HepG2 (cell line): ENCODE results near the gene SETD2. TPM values are rescaled to one million over a fixed set of nuclear protein-coding genes. Genes with fewer than 3 reads are reported as not detected.

Experiments
- ATAC-seq: fragments of 200-7000 bp; cut with Tn5 transposase; 3 replicates; pipeline ENCODE4 v1.9.1; 2020; ENCODE audit warnings: mild to moderate bottlenecking, moderate library complexity
- BruUV-seq: library from RNA; stranded (reverse); fragments of 400-500 nt; replicated peaks from 2 replicates; lab custom pipeline; 2021; lab: Mats Ljungman, UMichigan
- CTCF ChIA-PET: fragments of 300-600 bp; formaldehyde crosslinking; extraction: SDS; loops from one replicate; lab custom pipeline; 2021; ENCODE audit warnings: low total read pairs, inconsistent platforms, low intra/inter-chr PET ratio; lab: Yijun Ruan, JAX
- POLR2A ChIA-PET: fragments of 350-600 bp; sonication (Branson Sonifier 250); formaldehyde crosslinking; loops from one replicate; lab custom pipeline; 2020; ENCODE audit warnings: antibody characterized with exemption, inconsistent platforms; lab: Yijun Ruan, JAX
- DNase-seq: peaks from one replicate; pipeline ENCODE4 v3.0.0-alpha.2; 2015; ENCODE audit warnings: low spot score
- FAIRE-seq: peaks from 3 replicates; lab custom pipeline; 2011; peaks lifted over from hg19 to GRCh38; lab: Jason Lieb, UNC
- H2AFZ ChIP-seq: one replicate; pipeline ENCODE4 v1.6.1; 2011; ENCODE audit warnings: low read length, inconsistent platforms
- H3K27ac ChIP-seq: fragments of 300-600 bp; 3 replicates; pipeline ENCODE4 v1.8.0; 2011; ENCODE audit warnings: mixed run types, mild to moderate bottlenecking, mixed read lengths, low read length, inconsistent platforms; ENCODE audit not compliant: insufficient read depth; ENCODE audit errors: extremely low read length
- H3K27me3 ChIP-seq, 2 experiments: fragments of 200-600 bp in 1 of 2; 2 replicates in 1 of 2; 3 replicates in 1 of 2; pipeline versions ENCODE4 v1.6.0 to v1.8.0; 2011; ENCODE audit warnings: low read length in 2 of 2, mild to moderate bottlenecking in 2 of 2, moderate library complexity in 2 of 2, inconsistent platforms in 1 of 2; ENCODE audit not compliant: insufficient read depth in 2 of 2, control insufficient read depth in 1 of 2
- H3K36me3 ChIP-seq, 2 experiments: fragments of 200-600 bp in 1 of 2; replicated peaks in 1 of 2; 2 replicates in 1 of 2; 3 replicates in 1 of 2; pipeline versions ENCODE4 v1.5.1 to v1.8.0; 2011; ENCODE audit warnings: low read length in 2 of 2, inconsistent platforms in 1 of 2; ENCODE audit not compliant: insufficient read depth in 2 of 2, control insufficient read depth in 1 of 2
- H3K4me1 ChIP-seq: 2 replicates; pipeline ENCODE4 v1.5.1; 2012; ENCODE audit warnings: low read length, inconsistent platforms; ENCODE audit not compliant: insufficient read depth
- H3K4me2 ChIP-seq: 2 replicates; pipeline ENCODE4 v1.6.0; 2011; ENCODE audit warnings: low read depth, low read length, inconsistent platforms
- H3K4me3 ChIP-seq, 3 experiments: fragments of 200-600 bp in 1 of 3; sonication (generic), shearing (Covaris generic) in 1 of 3; replicated peaks in 1 of 3; 2 replicates each; pipeline ENCODE4 v1.5.1; 2011 to 2016; ENCODE audit warnings: low read length in 3 of 3, inconsistent platforms in 2 of 3, low read depth in 2 of 3, mild to moderate bottlenecking in 2 of 3, control low read depth in 1 of 3, mixed read lengths in 1 of 3; ENCODE audit not compliant: insufficient read depth in 1 of 3
- H3K79me2 ChIP-seq: one replicate; pipeline ENCODE4 v1.6.1; 2011; ENCODE audit warnings: low read length, inconsistent platforms; ENCODE audit not compliant: insufficient read depth
- H3K9ac ChIP-seq: 2 replicates; pipeline ENCODE4 v1.6.0; 2011; ENCODE audit warnings: mild to moderate bottlenecking, low read depth, low read length, inconsistent platforms; ENCODE audit not compliant: insufficient read depth
- H3K9me3 ChIP-seq: 2 replicates; pipeline ENCODE4 v1.5.1; 2012; ENCODE audit warnings: mild to moderate bottlenecking, low read length
- H4K20me1 ChIP-seq: 2 replicates; pipeline ENCODE4 v1.6.0; 2011; ENCODE audit warnings: inconsistent platforms, mild to moderate bottlenecking, low read length, moderate library complexity; ENCODE audit not compliant: insufficient read depth
- BATF2 ChIP-seq: sonication (generic); formaldehyde crosslinking; IDR thresholded peaks from 2 replicates; pipeline ENCODE4 v1.8.0; 2022; ENCODE audit warnings: mild to moderate bottlenecking, missing genetic modification reagents, moderate library complexity
- CCDC6 ChIP-seq: sonication (generic); formaldehyde crosslinking; IDR thresholded peaks from 2 replicates; pipeline ENCODE4 v1.8.1; 2022; ENCODE audit warnings: mild to moderate bottlenecking, missing genetic modification reagents, moderate library complexity
- FOXK1 ChIP-seq: sonication (generic); formaldehyde crosslinking; IDR thresholded peaks from 2 replicates; pipeline ENCODE4 v1.4.0; 2020; ENCODE audit warnings: low read depth, missing genetic modification reagents, borderline replicate concordance
- HNRNPUL1 ChIP-seq: fragments of 200-400 bp; formaldehyde crosslinking; IDR thresholded peaks from 2 replicates; pipeline ENCODE4 v1.6.1; 2017; ENCODE audit warnings: low read depth, mild to moderate bottlenecking, low read length, moderate library complexity
- PAF1 ChIP-seq: IDR thresholded peaks from 2 replicates; pipeline ENCODE4 v1.6.1; 2016; ENCODE audit warnings: missing genetic modification reagents, missing compliant biosample characterization
- PAX8 ChIP-seq: sonication (generic); formaldehyde crosslinking; IDR thresholded peaks from 2 replicates; pipeline ENCODE4 v1.8.0; 2022; ENCODE audit warnings: mild to moderate bottlenecking, missing genetic modification reagents, borderline replicate concordance
- PLRG1 ChIP-seq: fragments of 450-650 bp; conservative IDR thresholded peaks from 2 replicates; pipeline ENCODE4 v1.6.1; 2016
- POLR2AphosphoS5 ChIP-seq: IDR thresholded peaks from 2 replicates; pipeline ENCODE4 v1.6.1; 2012; ENCODE audit warnings: low read depth, low read length
- SAP130 ChIP-seq: IDR thresholded peaks from 2 replicates; pipeline ENCODE4 v1.6.1; 2016; ENCODE audit warnings: low read depth
- YEATS2 ChIP-seq: sonication (generic); formaldehyde crosslinking; IDR thresholded peaks from 2 replicates; pipeline ENCODE4 v1.4.0; 2020; ENCODE audit warnings: missing genetic modification reagents, borderline replicate concordance
- ZFP1 ChIP-seq: IDR thresholded peaks from 2 replicates; pipeline ENCODE4 v1.6.1; 2016
- ZFP62 ChIP-seq: sonication (generic); formaldehyde crosslinking; IDR thresholded peaks from 2 replicates; pipeline ENCODE4 v1.4.0; 2020; ENCODE audit warnings: missing genetic modification reagents
- ZFX ChIP-seq: sonication (generic); formaldehyde crosslinking; IDR thresholded peaks from 2 replicates; pipeline ENCODE4 v1.4.0; 2020; ENCODE audit warnings: mild to moderate bottlenecking, low read depth, missing genetic modification reagents, moderate library complexity
- ZNF207 ChIP-seq: fragments of 450-650 bp; IDR thresholded peaks from 2 replicates; pipeline ENCODE4 v1.6.1; 2016; ENCODE audit warnings: antibody characterized with exemption, borderline replicate concordance
- ZNF335 ChIP-seq: sonication (generic); formaldehyde crosslinking; IDR thresholded peaks from 2 replicates; pipeline ENCODE4 v1.4.0; 2020; ENCODE audit warnings: missing genetic modification reagents
- ZNF337 ChIP-seq: sonication (generic); formaldehyde crosslinking; IDR thresholded peaks from 2 replicates; pipeline ENCODE4 v1.5.1; 2020; ENCODE audit warnings: missing genetic modification reagents, low read depth, mild to moderate bottlenecking, borderline replicate concordance
- ZNF550 ChIP-seq: sonication (generic); formaldehyde crosslinking; IDR thresholded peaks from 2 replicates; pipeline ENCODE4 v1.4.0; 2020; ENCODE audit warnings: mild to moderate bottlenecking, missing genetic modification reagents, borderline replicate concordance
- ZNF746 ChIP-seq: sonication (generic); formaldehyde crosslinking; IDR thresholded peaks from 2 replicates; pipeline ENCODE4 v1.8.0; 2022; ENCODE audit warnings: mild to moderate bottlenecking, missing genetic modification reagents
- WGBS: methylation state at CpG from one replicate; pipeline ENCODE4 v1.1.6; 2017; ENCODE audit warnings: low lambda C conversion rate; 5-methylcytosine and 5-hydroxymethylcytosine counted together
- in situ Hi-C: cut with HindIII; loops from 2 replicates; pipeline ENCODE4 v1.10.0; 2017; ENCODE audit warnings: low pct_unique_long_range_greater_than_20kb; ENCODE audit not compliant: extremely low pct_ligation_motif_present
- intact Hi-C: fragments of 100-400 bp; cut with micrococcal nuclease; formaldehyde crosslinking; loops from one replicate; pipeline ENCODE4 v1.10.0; 2022; ENCODE audit not compliant: unreplicated experiment
- polyA plus RNA-seq, 8 experiments: library from polyadenylated mRNA; depleted of rRNA in 3 of 8; stranded (reverse) in 7 of 8; unstranded in 1 of 8; fragments of >200 nt; fragmentation: Illumina TruSeq in 4 of 8; extraction: Trizol in 4 of 8; gene quantifications; 2 replicates each; pipeline versions ENCODE4 v1.2.1 to v1.2.3, GENCODE V29; 2011 to 2016; ENCODE audit warnings: low read depth in 4 of 8, missing spikeins in 1 of 8, mixed read lengths in 1 of 8; ENCODE audit not compliant: insufficient read depth in 1 of 8
- total RNA-seq, 5 experiments: library from RNA; depleted of rRNA; stranded (reverse); fragments of >200 nt; fragmentation: Illumina TruSeq; extraction: Trizol; gene quantifications; 2 replicates each; pipeline ENCODE4 v1.2.3, GENCODE V29; 2016; ENCODE audit warnings: low read depth in 1 of 5
- TF ChIP-seq, protein P1 (sequence below): sonication (generic); formaldehyde crosslinking; IDR thresholded peaks from 2 replicates; pipeline ENCODE4 v1.5.0; 2020; ENCODE audit warnings: missing genetic modification reagents

Gene SETD2
- total and polyA plus RNA-seq, 2 of the 13 experiments (the other 11 are each of a cell fraction or from before 2014, with no cell fraction given) = 14.2 to 24.2 TPM

- Histone ChIP-seq H3K27ac (no peak overlapping the region), H3K36me3 (no peaks in the 10 kb centered on the region; a peak in 4 of 5 replicates), H2AFZ (no peak overlapping the region), H3K9me3 (no peaks in the 10 kb centered on the region), H3K4me1 (peaks cover 42% of the 10 kb centered on the region), H4K20me1 (peaks cover 16% of the 10 kb centered on the region), H3K9ac (no peak overlapping the region), H3K4me3 (no peak overlapping the region), H3K27me3 (no peaks in the 10 kb centered on the region), H3K4me2 (no peak overlapping the region), H3K79me2 (peaks cover 89% of the 10 kb centered on the region)
- intact Hi-C loops (no loop called here), in situ Hi-C loops (no loop called here)
- POLR2A ChIA-PET = no interaction called here
- no peak for DNase-seq
- FAIRE-seq = no peak
- no peak for ATAC-seq
- TF ChIP-seq ZNF337 (CRISPR knock-in tag) (no peak), ZFX (CRISPR knock-in tag) (no peak), PLRG1 (no peak)
- TF ChIP-seq, protein P1, sequence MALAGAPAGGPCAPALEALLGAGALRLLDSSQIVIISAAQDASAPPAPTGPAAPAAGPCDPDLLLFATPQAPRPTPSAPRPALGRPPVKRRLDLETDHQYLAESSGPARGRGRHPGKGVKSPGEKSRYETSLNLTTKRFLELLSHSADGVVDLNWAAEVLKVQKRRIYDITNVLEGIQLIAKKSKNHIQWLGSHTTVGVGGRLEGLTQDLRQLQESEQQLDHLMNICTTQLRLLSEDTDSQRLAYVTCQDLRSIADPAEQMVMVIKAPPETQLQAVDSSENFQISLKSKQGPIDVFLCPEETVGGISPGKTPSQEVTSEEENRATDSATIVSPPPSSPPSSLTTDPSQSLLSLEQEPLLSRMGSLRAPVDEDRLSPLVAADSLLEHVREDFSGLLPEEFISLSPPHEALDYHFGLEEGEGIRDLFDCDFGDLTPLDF (CRISPR knock-in tag) = no peak
- CTCF ChIA-PET = no interaction called here
- BruUV-seq = no TSS peak
- WGBS = 100% methylated on average over 3 of the region's 3 CpGs
Observed at GRCh38 chr3:47133641-47134040, 30.3 kb downstream of the SETD2 start.

GRCh38 chr3:47130557-47130956 is 33.4 kb downstream of the SETD2 start:
- H3K79me2 ChIP-seq = peaks cover 87% of the 10 kb centered on the region
- ChIA-PET CTCF (no interaction called here), POLR2A (no interaction called here)
- 98% methylated on average over 2 of the region's 2 CpGs for WGBS
- DNase-seq = no peak
- peaks cover 58% of the 10 kb centered on the region for H3K4me1 ChIP-seq
- no peaks in the 10 kb centered on the region for H3K27me3 ChIP-seq
- no peaks in the 10 kb centered on the region for H3K9me3 ChIP-seq
- no peak overlapping the region for H3K4me2 ChIP-seq
- FAIRE-seq = no peak
- H3K27ac ChIP-seq = no peak overlapping the region
- peaks cover 0 to 7% of the 10 kb centered on the region in 2 experiments; a peak in 3 of 5 replicates for H3K36me3 ChIP-seq
- BruUV-seq = no TSS peak
- H3K4me3 ChIP-seq = no peak overlapping the region
- H3K9ac ChIP-seq = no peak overlapping the region
- no peak for ATAC-seq
- H4K20me1 ChIP-seq = peaks cover 20% of the 10 kb centered on the region
- in situ Hi-C loops (no loop called here), intact Hi-C loops (no loop called here)
- no peak overlapping the region for H2AFZ ChIP-seq
- no peak for TF ChIP-seq HNRNPUL1
- no peak for TF ChIP-seq BATF2 (CRISPR knock-in tag)
- TF ChIP-seq ZFP62 = no peak
- TF ChIP-seq CCDC6 (CRISPR knock-in tag) = no peak
- TF ChIP-seq POLR2AphosphoS5 = no peak
- no peak for TF ChIP-seq FOXK1 (CRISPR knock-in tag)
- no peak for TF ChIP-seq ZNF550
- no peak for TF ChIP-seq YEATS2 (CRISPR knock-in tag)
- no peak for TF ChIP-seq ZFP1
- TF ChIP-seq ZNF207 = no peak
- no peak for TF ChIP-seq PAF1 (CRISPR knock-in tag)
- TF ChIP-seq ZNF746 = no peak
- TF ChIP-seq SAP130 (CRISPR knock-in tag) = no peak
- TF ChIP-seq PAX8 (CRISPR knock-in tag) = no peak
- TF ChIP-seq ZNF335 = no peak
